HUES48 (cell line): ENCODE data around the gene CHAT.
"Not testable (repeated sequence)": the region's sequence is repeated elsewhere in the genome, so short reads cannot be mapped to it uniquely, and the experiment has no call there.

Experiments
- H3K27ac ChIP-seq: one replicate; pipeline ENCODE4 v1.7.0; 2013; ENCODE audit warnings: low read depth, low read length, inconsistent platforms
- H3K27me3 ChIP-seq: 2 replicates; pipeline ENCODE4 v1.6.1; 2013; ENCODE audit warnings: mild to moderate bottlenecking, low read length; ENCODE audit not compliant: control insufficient read depth, insufficient read depth
- H3K36me3 ChIP-seq: 2 replicates; pipeline ENCODE4 v1.6.1; 2013; ENCODE audit warnings: low read length; ENCODE audit not compliant: control insufficient read depth, insufficient read depth
- H3K4me1 ChIP-seq: 2 replicates; pipeline ENCODE4 v1.6.1; 2013; ENCODE audit warnings: mild to moderate bottlenecking, low read length; ENCODE audit not compliant: control insufficient read depth, insufficient read depth
- H3K4me3 ChIP-seq: 2 replicates; pipeline ENCODE4 v1.5.1; 2013; ENCODE audit warnings: mild to moderate bottlenecking, low read depth, low read length
- H3K9ac ChIP-seq: 2 replicates; pipeline ENCODE4 v1.6.1; 2013; ENCODE audit warnings: mild to moderate bottlenecking, low read depth, low read length, moderate library complexity
- H3K9me3 ChIP-seq: 2 replicates; pipeline ENCODE4 v1.6.1; 2013; ENCODE audit warnings: low read length; ENCODE audit not compliant: control insufficient read depth, insufficient read depth

CHAT gene

DNA sequence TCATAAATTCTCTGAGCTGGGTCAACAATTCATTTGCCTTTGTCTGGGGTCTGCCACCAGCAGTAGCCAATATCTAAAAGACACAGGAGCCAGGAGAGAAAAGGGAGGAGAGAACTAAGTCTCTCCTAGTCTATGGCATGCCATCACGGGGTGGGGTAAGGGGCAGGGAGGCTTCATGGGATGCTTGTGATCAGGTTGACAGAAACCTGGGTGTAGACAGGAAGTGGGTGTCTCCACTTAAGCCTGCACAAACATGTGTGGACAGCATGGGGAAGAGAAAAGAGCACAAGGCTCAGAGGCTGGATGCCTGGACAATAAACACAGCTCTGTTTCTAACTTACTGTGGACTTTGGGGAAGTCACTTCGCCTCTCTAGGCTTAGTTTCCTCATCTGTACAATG is 54.2 kb downstream of the CHAT start:
- Histone ChIP-seq H3K4me3 (no peak overlapping the region), H3K9me3 (no peaks in the 10 kb centered on the region), H3K27me3 (peaks cover 10% of the 10 kb centered on the region), H3K9ac (no peak overlapping the region), H3K27ac (no peak overlapping the region), H3K36me3 (no peaks in the 10 kb centered on the region), H3K4me1 (no peaks in the 10 kb centered on the region)

- peaks cover 12% of the 10 kb centered on the region for H3K27me3 ChIP-seq
- H3K9ac ChIP-seq: no peak overlapping the region
These were observed 54.8 kb downstream of the CHAT start for GRCh38 chr10:49668684-49669083.

DNA sequence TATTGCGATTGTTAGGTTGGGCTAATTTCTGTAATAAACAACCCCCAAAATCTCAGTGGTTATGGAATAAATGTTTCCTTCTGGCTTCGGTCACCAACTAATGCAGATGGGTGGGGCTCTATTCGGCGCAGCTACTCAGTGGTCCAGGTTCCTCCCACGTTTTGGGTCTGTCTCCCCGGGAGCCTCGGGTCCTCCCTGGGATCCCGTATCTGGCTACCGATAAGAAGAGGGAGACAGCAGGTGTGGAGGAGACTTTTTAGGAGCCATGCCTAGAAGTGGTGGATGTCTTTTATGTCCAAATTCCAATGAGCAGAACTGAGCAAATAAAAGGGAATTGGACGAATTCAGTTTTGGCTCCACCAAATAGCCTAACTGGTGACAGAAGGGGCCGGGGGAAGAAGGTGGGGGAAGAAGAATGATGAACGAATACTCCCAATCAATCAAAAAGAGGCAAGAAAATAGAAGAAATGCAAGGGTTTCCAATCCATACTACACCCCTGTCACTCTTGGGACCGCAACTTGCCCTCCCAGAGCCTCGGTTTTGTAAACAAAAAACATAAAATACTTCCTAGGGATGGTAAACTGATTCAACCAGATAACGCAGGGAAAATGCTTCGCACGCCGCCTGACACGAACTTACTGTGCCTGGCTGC is 65.1 kb downstream of the CHAT start:
- Histone ChIP-seq H3K4me3 (peak overlapping the region; percentile 66), H3K9ac (no peak overlapping the region)

More at GRCh38 chr10:49668684-49669083, 54.8 kb downstream of the CHAT start:
- H3K4me1 ChIP-seq: no peaks in the 10 kb centered on the region
- no peak overlapping the region for H3K27ac ChIP-seq
- H3K9me3 ChIP-seq: no peaks in the 10 kb centered on the region
- H3K36me3 ChIP-seq: no peaks in the 10 kb centered on the region
- no peak overlapping the region for H3K4me3 ChIP-seq

DNA sequence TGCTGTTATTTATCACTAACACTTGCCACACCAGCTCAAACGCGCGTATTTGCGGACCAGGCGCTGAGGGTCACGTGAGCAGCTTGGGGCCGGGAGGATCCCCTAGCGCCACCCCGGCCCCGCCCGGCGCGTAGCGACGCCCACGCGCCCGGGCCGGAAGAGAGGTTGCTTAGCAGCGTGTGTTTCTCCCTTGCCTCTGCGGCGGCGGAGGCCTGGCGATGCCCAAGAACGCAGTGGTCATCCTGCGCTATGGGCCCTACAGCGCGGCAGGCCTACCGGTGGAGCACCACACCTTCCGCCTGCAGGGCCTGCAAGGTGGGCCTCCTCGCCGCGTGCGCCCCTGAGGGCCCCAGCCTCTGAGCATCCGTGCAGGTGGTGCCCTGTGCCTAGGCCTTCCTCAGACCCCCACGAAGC is 65.7 kb downstream of the CHAT start, which contains the start of gene C10orf53:
Gene C10orf53, plus strand, starts transcription at position 172 of the 414 bp plus-strand sequence. Its CDS starts 47 bp downstream, at position 219.
- H3K4me1 ChIP-seq: no peaks in the 10 kb centered on the region
- H3K36me3 ChIP-seq: no peaks in the 10 kb centered on the region
- H3K27me3 ChIP-seq: peaks cover 72% of the 10 kb centered on the region
- H3K27ac ChIP-seq: no peak within 1 kb of the TSS
- H3K9me3 ChIP-seq: no peaks in the 10 kb centered on the region
- no peak within 1 kb of the TSS for H3K9ac ChIP-seq
- peak within 1 kb of the TSS; percentile 66 for H3K4me3 ChIP-seq

More for the DNA sequence above, 65.1 kb downstream of the CHAT start:
- no peaks in the 10 kb centered on the region for H3K4me1 ChIP-seq
- H3K36me3 ChIP-seq: no peaks in the 10 kb centered on the region
- H3K9me3 ChIP-seq: no peaks in the 10 kb centered on the region
- H3K27ac ChIP-seq: no peak overlapping the region
- peaks cover 75% of the 10 kb centered on the region for H3K27me3 ChIP-seq

DNA sequence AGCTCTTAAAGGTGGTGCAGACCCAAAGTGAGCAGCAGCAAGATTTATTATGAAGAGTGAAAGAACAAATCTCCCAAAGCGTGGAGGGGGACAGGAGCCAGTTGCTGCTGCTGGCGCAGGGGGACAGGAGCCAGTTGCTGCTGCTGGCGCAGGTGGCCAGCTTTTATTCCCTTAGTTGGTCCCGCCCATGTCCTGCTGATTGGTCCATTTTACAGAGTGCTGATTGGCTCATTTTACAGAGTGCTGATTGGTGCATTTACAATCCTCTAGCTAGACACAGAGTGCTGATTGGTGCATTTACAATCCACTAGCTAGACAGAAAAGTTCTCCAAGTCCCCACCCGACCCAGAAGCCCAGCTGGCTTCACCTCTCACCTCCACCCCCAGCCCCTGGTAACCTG is 68.6 kb downstream of the CHAT start:
- H3K4me3 ChIP-seq, H3K4me1 ChIP-seq: not testable (repeated sequence)

GRCh38 chr10:49682879-49683278 is 69.0 kb downstream of the CHAT start:
- Histone ChIP-seq H3K27ac (no peak overlapping the region), H3K9me3 (peaks cover 10% of the 10 kb centered on the region; the same call in 1 of the 2 replicates), H3K27me3 (peaks cover 58% of the 10 kb centered on the region), H3K36me3 (no peaks in the 10 kb centered on the region), H3K4me3 (no peak overlapping the region), H3K4me1 (no peaks in the 10 kb centered on the region), H3K9ac (no peak overlapping the region)

More for the DNA sequence above, 68.6 kb downstream of the CHAT start:
- not testable (repeated sequence) for H3K36me3 ChIP-seq, H3K9me3 ChIP-seq, H3K9ac ChIP-seq, H3K27ac ChIP-seq
- peaks cover 58% of the 10 kb centered on the region for H3K27me3 ChIP-seq

GRCh38 chr10:49686651-49687050 is 72.8 kb downstream of the CHAT start:
- H3K9ac ChIP-seq: no peak overlapping the region
- H3K4me1 ChIP-seq: peaks cover 30% of the 10 kb centered on the region
- peaks cover 10% of the 10 kb centered on the region; the same call in 1 of the 2 replicates for H3K9me3 ChIP-seq
- peaks cover 53% of the 10 kb centered on the region for H3K27me3 ChIP-seq
- no peak overlapping the region for H3K4me3 ChIP-seq
- no peak overlapping the region for H3K27ac ChIP-seq
- H3K36me3 ChIP-seq: no peaks in the 10 kb centered on the region

- Histone ChIP-seq H3K4me3 (peak overlapping the region; percentile 31; the same call in 1 of the 2 replicates), H3K9ac (no peak overlapping the region), H3K27me3 (peaks cover 68% of the 10 kb centered on the region), H3K27ac (no peak overlapping the region), H3K9me3 (peaks cover 10% of the 10 kb centered on the region; the same call in 1 of the 2 replicates), H3K36me3 (no peaks in the 10 kb centered on the region), H3K4me1 (peaks cover 39% of the 10 kb centered on the region)
These were observed 74.5 kb downstream of the CHAT start for GRCh38 chr10:49688261-49688846.

- Histone ChIP-seq H3K4me3 (peak overlapping the region; percentile 31), H3K27ac (no peak overlapping the region), H3K27me3 (peaks cover 74% of the 10 kb centered on the region), H3K4me1 (peaks cover 39% of the 10 kb centered on the region), H3K9ac (no peak overlapping the region), H3K36me3 (no peaks in the 10 kb centered on the region), H3K9me3 (peaks cover 10% of the 10 kb centered on the region; the same call in 1 of the 2 replicates)
These were observed 75.1 kb downstream of the CHAT start for GRCh38 chr10:49688920-49689319.

DNA sequence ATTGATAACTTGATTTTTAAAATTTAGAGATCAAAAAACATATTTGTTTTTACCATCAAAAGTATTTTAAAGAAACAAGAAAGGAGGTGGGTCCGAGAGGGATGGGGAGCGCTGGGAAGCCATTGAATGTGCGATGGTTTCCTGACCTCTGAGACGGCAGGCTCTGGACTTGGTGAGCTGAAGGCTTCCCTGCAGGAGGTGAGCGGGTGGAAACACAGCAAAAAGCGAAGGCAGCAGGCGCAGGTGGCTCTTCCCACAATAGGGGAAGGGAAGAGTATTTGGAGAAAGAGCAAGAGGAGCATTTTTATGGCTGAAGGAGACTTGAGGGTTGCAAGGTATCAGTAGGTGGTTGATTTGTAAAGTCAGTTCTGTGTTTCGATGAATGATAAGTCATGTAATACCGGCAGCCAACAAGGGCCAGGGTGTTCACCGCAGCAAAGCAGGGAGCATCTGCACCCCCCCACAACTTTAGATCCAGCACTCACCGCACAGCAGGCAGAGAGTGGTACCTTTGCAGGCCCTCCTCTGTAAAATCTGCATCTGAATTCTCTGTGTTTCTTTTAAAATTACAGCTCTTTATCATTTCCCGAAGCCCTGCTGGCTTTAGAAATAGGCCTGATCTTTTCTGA is 76.2 kb downstream of the CHAT start:
- no peak overlapping the region for H3K9ac ChIP-seq
- peaks cover 39% of the 10 kb centered on the region for H3K4me1 ChIP-seq
- no peaks in the 10 kb centered on the region for H3K36me3 ChIP-seq
- H3K4me3 ChIP-seq: peak overlapping the region; percentile 45; the same call in 1 of the 2 replicates
- peak overlapping the region; percentile 18 for H3K27ac ChIP-seq
- H3K9me3 ChIP-seq: peaks cover 10% of the 10 kb centered on the region; the same call in 1 of the 2 replicates
- peaks cover 85% of the 10 kb centered on the region for H3K27me3 ChIP-seq
